HS-5 (cell line): Measurements from ENCODE around the gene SIDT2.
"Not testable (repeated sequence)": the region's sequence is repeated elsewhere in the genome, so short reads cannot be mapped to it uniquely, and the experiment has no call there.

ENCODE experiments used
- DNase-seq: peaks from one replicate; pipeline ENCODE4 v3.0.0-alpha.2; 2012; ENCODE audit warnings: low read depth

Gene SIDT2

GRCh38 chr11:117172724-117173421 lies 5.7 kb upstream of the SIDT2 start:
- DNase-seq, result no peak

- no peak for DNase-seq
These were observed 3.4 kb upstream of the SIDT2 start for GRCh38 chr11:117175104-117175503.

DNA sequence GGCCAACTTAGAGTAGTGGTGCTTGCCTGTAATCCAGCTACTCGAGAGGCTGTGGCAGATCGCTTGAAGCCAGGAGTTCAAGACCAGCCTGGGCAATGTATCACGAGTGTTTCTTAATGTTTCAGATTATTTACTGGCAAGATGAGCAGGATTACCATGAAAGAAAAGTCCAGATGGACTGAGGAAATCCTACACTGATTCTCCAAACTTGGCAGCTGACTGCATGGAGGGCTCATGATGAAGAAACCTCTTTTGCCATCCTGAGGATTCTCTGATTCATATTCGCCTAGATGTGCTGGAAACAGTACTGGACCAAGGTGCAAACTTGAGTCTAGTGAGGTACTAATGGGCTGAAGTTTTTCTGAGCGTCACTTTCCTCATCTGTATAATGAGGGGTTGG lies 2.8 kb upstream of the SIDT2 start:
- DNase-seq, result no peak

DNA sequence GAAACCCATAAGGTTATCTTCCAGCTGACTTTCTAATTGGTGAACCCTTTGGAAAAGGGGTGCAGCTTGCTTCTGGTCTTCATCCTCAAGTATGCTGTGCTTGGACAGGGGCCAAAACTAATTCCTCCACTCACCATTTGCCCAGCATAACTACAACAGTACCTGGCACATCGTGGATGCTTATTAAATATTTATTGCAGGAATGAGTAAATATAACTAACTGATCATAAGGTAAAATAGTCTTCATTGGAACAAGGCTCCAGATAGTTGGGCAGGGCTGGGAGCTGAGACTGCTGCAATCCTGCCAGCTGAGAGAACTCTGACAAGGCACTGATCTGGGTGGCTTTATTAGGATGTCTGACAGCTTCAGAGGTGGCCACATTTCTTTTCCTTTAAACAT lies 2.4 kb upstream of the SIDT2 start:
- DNase-seq, result no peak

DNA sequence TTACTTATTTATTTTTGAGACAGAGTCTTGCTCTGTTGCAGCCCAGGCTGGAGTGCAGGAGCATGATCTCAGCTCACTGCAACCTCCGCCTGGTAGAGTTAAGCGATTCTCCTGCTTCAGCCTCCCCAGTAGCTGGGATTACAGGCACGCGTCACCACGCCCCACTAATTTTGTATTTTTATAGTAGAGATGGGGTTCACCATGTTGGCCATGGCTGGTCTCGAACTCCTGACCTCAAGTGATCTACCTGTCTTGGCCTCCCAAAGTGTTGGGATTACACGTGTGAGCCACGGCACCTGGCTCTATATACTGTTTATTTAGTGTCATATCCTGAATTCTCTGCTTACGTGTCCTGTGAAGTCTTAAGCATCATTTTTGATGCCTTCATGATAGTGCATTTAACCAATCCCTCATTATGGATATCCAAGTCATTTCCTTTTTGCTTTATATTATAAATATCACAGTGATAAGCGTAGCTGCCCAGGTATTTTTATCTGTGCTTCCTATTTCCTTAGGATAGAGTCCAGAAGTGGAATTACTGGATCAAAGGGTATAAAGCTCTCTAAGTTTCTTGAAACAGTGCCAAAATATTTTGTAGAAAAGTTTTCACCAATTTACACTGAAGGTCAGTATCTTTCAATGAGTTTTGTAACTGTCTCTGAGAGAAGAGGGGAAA lies 871 bp upstream of the SIDT2 start:
- no peak for DNase-seq

DNA sequence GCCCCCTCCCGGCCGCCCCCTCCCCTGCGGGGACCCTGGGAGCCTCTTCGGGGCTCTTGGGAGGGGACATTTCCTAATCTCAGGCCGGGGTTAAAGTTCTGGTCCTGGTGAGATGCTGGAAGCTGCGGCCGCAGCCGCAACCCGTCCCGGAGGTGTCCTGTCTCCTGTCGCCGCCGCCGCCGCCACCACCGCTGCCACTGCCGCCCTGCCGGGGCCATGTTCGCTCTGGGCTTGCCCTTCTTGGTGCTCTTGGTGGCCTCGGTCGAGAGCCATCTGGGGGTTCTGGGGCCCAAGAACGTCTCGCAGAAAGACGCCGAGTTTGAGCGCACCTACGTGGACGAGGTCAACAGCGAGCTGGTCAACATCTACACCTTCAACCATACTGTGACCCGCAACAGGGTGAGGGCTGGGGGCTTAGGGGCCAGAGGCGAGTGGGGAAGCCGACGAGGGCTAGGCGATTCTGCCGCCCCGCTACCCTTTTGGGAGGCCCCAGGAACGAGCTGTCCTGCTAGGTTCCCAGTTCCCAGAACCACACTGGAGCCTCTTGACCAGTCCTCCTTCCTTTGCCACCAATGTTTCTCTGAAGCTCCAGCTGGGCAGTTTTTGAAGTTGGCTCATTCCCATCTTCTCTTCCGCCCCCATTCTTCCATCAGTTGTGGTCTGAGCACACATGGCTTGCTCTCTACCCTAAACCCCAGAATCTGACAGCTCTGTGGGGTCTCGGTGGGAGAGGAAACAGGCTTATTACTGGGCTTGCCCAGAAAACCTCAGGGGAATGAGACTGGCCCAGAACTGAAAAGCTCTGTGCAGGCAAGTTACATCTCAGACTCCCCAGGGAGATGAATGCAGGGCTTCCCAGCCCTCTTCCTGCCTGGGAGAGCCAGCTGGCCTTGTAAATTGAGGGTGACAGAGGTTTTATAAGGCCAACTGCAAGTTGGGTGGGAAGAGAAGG lies 781 bp downstream of the SIDT2 start:
- no peak for DNase-seq

- no peak for DNase-seq
These were observed 1.5 kb downstream of the SIDT2 start for GRCh38 chr11:117180020-117180419.

DNA sequence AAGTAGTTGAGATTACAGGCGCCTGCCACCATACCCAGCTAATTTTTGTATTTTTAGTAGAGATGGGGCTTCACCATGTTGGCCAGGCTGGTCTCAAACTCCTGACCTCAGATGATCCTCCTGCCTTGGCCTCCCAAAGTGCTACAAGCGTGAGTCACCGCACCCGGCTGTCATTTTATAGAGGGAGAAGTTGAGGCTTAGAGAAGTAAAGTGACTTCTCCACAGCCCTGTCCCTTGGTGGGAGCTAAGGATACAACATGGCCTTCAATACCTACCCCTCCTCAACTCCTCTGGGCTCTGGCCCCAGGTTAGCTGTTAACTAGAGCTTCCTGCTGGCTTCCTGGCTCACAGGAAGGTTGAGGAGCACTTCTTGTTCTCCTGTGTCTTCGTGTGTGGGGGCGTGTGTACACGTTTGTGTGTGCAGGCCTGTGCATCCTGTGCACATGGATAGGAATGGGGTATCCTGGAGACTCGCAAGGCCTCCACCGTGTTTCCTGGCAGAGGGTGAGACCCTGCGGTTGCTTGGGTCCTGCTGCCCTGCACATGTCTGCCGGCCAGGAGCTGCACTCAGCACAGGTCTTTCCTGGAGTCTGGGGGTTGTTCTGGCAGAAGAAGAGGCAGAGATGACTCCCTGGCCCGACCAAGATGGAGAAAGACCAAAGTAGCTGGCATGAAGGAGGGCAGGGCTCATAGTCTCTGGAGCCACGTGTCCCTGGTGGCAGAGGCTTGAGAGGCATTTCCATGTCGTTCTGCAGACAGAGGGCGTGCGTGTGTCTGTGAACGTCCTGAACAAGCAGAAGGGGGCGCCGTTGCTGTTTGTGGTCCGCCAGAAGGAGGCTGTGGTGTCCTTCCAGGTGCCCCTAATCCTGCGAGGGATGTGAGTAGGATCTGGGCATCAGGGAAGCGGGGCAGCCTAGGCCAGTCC lies 2.4 kb downstream of the SIDT2 start:
- no peak for DNase-seq

GRCh38 chr11:117181586-117182550 lies 3.3 kb downstream of the SIDT2 start:
- no peak for DNase-seq

DNA sequence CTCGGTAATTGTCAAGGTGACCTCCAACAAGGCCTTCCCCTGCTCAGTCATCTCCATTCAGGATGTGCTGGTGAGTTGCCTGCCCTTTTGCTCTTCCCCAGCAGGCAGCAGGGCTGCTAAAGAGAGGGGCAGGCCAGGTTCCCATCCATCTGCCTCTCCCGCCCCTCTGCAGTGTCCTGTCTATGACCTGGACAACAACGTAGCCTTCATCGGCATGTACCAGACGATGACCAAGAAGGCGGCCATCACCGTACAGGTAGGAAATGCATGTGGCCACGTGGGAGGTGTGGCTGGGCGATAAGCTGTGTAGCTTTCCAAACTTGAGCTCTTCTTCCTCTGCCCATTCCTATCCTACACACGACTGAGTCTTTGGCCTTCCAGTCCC lies 4.0 kb downstream of the SIDT2 start:
- DNase-seq, result no peak

GRCh38 chr11:117183178-117183577 lies 4.6 kb downstream of the SIDT2 start:
- not testable (repeated sequence) for DNase-seq

GRCh38 chr11:117183724-117184349 lies 5.3 kb downstream of the SIDT2 start:
- no peak for DNase-seq

- DNase-seq, result no peak
These were observed 7.3 kb downstream of the SIDT2 start for GRCh38 chr11:117185736-117186430.

DNA sequence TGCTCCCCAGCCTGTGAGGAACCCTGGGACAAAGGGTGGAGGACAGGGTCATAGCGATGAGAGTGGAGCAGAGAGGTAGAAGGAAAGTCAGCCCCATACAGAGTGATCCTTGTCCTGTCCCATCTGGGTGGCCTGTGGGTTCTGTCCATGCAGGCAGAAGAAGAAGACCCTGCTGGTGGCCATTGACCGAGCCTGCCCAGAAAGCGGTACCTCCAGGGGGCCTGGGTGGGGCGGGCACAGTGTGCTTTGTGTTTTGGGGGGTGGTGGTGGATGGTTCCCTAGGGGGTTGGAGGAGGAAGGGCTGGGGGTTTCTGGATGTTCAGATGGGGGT lies 7.9 kb downstream of the SIDT2 start:
- no peak for DNase-seq

GRCh38 chr11:117187007-117187406 lies 8.5 kb downstream of the SIDT2 start:
- no peak for DNase-seq

DNA sequence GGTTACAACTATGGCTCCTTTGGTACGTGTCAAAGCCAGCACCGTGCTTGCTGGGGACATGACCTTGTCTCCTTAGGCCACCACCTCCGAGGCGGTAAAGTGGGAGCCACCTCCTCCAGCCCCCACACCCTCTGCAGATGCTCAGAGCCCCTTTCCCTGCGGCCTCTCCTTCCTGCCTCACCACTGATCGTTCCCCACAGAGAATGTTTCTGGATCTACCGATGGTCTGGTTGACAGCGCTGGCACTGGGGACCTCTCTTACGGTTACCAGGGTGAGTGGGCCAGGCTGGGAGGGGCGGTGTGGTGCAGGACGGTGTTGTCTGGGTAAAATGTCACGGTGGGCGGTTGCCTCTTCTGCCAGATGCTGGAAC lies 8.9 kb downstream of the SIDT2 start:
- DNase-seq, result no peak

DNA sequence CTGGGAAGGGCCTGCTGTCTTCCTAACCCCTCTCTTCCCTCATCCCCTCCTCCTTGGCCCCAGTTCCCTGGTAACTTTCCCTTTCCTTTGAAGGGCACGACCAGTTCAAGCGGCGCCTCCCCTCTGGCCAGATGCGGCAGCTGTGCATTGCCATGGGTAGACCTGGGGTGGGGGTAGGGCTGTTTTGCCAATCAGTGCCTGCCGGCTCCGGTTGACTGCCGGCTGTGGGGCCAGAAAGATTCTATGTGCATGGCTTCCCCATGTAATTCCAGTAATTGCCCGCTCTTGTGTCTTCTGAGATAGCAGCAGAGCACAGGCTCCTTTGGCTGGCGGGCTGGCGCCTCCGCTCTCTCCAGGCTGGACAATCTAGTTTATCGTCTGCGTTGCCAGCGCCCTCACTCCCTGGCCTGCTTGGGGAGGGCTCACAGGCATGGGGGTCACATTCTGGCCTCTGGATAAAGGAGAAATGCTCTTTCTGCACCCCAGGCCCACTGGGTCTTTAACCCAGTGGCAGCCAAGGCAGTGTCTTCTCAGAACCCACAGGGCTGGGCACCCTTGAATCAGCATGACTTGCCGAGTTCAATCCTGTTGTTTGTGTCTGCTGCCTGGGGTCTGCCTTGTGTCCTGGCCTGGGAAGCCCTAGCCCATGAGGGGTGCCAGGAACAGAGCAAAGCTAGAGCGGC lies 9.4 kb downstream of the SIDT2 start:
- DNase-seq, result no peak

DNA sequence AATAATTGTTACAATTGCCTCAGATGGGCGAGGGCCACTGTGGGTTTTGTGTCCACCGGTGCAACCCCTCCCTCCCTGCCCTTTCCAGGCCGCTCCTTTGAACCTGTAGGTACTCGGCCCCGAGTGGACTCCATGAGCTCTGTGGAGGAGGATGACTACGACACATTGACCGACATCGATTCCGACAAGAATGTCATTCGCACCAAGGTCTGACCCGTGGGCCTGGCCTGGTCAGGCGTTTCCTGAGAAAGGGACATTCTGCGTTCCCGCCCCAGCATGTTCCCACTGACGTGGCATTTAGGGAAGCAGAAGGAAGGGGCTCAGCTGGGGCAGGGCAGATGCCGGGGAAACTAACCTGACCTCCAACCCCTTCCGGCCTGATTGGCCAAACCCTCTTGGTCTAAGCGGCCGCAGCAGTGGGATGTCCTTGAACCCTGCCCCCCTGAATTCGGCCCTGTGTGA lies 10.1 kb downstream of the SIDT2 start:
- DNase-seq, result no peak
